GM21360 (cell line): ENCODE measurements around the gene AVL9.
"Not testable (repeated sequence)": the region's sequence is repeated elsewhere in the genome, so short reads cannot be mapped to it uniquely, and the experiment has no call there.

Experiments
- ATAC-seq: cut with Tn5 transposase; IDR thresholded peaks from one replicate; pipeline ENCODE4 v1.9.1; 2021; ENCODE audit warnings: mild to moderate bottlenecking, moderate library complexity; ENCODE audit not compliant: unreplicated experiment

Gene AVL9

DNA sequence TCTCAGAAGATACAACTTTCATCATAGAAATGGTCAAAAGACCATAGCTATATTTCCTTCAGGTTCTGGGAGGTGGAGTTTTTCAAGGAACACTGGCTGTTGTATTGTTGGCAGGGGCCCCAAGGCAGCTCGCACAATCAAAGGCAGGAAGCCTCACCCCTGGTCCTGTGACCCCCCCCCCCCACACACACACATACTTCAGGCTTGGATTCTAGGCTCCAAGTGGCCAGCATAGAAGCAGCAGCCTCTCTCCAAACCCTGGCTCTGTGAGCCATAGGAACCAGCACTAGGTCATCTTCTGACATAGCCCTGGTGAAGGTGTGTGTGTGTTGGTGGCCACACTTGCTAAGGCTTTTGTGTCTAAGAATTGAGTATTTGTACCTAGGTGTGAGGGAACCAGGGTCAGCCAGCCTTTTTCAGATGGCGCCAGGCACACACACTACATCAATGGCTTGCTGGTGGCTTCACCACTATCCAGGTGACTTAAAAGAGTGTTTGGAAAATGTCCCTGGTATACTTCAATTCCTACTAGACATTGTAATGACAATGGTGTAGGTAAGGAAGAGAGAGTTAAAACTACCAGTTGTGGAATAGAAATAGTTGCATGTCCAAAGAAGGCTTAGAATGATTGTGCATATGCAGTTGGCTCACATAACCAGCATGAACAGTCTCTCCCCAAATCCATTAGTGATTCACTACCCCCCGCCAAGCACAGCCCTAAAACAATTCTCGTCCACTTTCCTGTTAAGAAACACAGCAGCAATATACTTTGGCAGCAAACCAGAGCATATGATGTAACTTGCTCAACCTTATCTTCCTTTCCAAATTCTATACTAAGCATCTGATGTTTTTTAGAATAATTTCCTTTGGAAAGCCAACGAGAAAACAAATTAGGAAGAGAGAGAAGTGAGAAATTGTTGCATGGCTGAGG is 91.3 kb downstream of the AVL9 start:
- ATAC-seq: no peak

DNA sequence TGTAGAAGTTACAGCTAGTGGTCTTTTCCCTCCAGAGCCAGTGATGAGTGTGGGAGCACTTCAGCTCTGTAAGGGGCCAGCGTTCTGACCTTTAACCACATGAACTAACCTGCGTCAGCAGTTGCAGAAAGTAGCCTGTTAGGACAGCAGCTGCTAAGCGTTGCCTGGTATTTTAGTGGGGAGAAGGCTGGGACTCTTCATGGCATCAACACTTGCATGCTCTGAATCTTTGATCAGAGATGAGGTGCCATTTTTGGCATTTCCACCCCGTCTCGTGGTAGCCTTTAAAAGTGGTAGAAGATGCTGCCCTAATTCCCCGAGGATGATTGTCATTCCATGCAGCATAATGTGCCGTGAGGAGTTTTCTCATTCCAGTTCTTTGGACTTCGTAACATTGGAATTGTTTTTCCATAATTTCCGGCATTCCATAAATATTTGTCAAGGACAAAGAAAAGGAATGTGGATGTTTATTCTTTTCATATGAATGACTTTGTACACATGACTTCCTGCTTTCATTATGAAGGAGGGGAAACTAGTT is 92.2 kb downstream of the AVL9 start:
- ATAC-seq: no peak

GRCh38 chr7:32588657-32589056 is 93.4 kb downstream of the AVL9 start:
- ATAC-seq: peak; percentile 47

GRCh38 chr7:32591938-32592337 is 96.6 kb downstream of the AVL9 start:
- ATAC-seq: no peak

- ATAC-seq: no peak
Measured at GRCh38 chr7:32592701-32593100, 97.4 kb downstream of the AVL9 start.

GRCh38 chr7:32594965-32595490 is 99.7 kb downstream of the AVL9 start:
- ATAC-seq: no peak

DNA sequence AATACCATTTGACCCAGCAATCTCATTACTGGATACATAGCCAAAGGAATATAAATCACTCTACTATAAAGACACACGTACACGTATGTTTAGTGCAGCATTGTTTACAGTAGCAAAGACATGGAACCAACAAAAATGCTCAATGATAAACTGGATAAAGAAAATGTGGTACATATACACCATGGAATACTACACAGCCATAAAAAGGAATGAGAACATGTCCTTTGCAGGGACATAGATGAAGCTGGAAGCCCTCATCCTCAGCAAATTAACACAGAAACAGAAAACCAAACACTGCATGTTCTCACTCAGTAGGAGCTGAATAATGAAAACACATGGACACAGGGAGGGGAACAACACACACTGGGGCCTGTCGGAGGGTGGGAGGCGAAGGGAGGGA is 105.9 kb downstream of the AVL9 start:
- not testable (repeated sequence) for ATAC-seq

DNA sequence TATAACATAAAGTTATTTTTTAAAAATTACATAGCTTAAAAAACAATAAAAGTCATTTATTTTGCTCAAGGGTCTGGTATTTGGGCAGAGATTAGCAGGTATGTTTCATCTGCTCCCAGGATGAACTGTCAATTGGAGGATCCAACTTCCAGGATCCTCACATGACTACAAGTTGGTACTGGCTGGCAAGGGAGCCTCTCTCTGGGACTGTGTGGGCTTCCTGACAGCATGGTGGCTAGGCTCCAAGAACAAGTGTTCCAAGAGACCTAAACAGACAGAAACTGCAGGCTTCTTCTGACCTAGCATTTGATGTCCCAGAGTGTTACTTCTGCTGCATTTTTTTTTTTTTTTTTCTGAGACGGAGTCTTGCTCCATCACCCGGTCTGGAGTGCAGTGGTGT is 107.2 kb downstream of the AVL9 start:
- ATAC-seq: no peak

- not testable (repeated sequence) for ATAC-seq
Measured at GRCh38 chr7:32603492-32603891, 108.2 kb downstream of the AVL9 start.

GRCh38 chr7:32604047-32604446 is 108.8 kb downstream of the AVL9 start:
- not testable (repeated sequence) for ATAC-seq

DNA sequence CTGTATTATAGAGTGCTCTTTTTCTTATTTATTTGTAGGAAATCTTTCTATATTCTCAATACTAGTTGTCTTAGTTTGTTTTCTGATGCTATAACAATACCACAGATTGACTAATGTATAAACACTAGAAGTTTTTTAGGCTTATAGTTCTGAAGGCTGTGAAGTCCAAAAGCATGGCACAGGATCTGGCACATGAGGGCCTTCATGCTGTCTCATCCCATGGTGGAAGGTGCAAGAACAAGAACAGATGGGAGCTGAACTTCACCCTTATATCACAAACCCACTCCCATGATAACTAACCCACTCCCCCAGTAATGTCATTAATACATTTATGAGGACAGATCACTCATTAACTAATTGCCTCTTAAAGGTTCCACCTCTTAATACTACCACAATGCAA is 109.7 kb downstream of the AVL9 start:
- ATAC-seq: no peak

GRCh38 chr7:32609463-32609862 is 114.2 kb downstream of the AVL9 start:
- ATAC-seq: no peak

DNA sequence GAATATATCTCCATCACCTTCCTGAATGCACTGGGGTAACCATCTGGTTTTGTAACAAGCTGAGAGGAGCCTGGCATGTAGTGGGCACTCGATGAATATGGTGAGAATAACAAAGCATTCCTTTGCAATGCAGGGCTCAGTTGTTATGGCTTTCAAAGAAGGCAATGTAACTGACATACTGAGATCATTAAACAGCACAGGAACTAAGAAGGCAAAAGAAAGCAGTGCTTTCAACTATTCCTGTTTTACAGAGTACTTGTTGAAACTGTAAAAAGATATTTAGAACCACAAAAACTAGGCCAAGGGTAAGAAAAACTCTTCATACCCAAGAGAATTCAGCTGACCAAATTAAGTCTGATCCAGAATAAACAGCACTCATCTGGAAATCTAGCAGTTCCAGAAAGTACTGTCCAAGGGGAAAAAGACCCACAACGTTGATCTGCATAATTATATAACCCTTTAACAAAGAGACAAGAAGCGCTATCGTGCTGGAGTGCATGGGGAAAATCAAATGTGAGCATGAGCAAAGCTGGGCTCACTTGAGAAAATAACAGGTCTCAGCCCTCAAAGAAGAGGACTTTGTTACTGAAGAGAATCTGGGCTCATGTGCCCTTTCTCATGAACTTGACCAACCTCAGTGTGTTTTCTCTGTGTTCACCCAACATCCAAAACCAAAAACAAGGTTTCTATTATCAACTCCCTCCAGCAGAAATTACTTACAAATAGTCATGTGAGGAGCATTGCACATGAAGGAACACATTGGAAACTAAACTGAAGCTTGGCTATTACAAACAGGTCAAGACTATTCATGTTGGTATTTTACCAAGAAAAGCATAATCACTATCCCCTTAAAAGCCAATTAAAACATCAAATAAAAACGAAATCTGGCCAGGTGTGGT is 116.2 kb downstream of the AVL9 start:
- ATAC-seq: no peak

DNA sequence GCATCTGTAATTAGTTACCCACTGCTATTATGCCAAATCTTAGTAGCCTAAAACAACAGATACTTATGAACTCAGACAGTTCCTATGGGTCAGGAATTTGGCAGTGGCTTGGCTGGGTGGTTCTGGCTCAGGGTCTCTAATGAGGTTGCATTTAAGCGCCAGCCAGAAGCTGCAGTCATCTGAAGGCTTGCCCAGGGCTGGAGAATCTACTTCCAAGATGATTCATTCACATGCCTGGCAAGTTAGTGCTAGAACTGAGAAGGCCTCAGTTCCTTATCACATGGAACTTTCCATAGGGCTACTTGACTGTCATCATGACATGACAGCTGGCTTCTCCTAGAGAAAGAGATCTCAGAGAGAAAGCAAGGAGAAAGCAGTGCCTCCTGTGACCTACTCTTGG is 121.3 kb downstream of the AVL9 start:
- ATAC-seq: no peak

- no peak for ATAC-seq
Measured at GRCh38 chr7:32618470-32618869, 123.2 kb downstream of the AVL9 start.

DNA sequence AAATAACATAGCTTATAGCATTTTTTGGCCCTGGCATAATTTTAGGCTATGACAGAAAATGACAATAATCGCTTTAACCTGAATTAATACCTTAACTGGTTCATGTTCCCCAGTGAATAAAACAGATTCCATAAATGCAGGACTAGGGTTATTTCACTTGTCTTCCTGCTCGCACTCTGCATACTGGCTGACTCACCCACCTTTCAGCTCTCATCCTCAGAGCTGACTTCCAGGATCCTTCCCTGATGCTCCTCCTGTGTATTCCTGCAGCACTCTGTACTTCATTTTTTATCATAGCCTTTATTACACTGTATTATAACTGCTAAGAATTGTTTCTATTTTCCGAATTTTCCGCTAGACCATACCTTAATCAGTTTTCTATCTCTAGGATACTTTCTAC is 123.7 kb downstream of the AVL9 start:
- ATAC-seq: no peak

- ATAC-seq: not testable (repeated sequence)
Measured at GRCh38 chr7:32619416-32619815, 124.1 kb downstream of the AVL9 start.

- no peak for ATAC-seq
Measured at GRCh38 chr7:32631021-32631420, 135.7 kb downstream of the AVL9 start.

DNA sequence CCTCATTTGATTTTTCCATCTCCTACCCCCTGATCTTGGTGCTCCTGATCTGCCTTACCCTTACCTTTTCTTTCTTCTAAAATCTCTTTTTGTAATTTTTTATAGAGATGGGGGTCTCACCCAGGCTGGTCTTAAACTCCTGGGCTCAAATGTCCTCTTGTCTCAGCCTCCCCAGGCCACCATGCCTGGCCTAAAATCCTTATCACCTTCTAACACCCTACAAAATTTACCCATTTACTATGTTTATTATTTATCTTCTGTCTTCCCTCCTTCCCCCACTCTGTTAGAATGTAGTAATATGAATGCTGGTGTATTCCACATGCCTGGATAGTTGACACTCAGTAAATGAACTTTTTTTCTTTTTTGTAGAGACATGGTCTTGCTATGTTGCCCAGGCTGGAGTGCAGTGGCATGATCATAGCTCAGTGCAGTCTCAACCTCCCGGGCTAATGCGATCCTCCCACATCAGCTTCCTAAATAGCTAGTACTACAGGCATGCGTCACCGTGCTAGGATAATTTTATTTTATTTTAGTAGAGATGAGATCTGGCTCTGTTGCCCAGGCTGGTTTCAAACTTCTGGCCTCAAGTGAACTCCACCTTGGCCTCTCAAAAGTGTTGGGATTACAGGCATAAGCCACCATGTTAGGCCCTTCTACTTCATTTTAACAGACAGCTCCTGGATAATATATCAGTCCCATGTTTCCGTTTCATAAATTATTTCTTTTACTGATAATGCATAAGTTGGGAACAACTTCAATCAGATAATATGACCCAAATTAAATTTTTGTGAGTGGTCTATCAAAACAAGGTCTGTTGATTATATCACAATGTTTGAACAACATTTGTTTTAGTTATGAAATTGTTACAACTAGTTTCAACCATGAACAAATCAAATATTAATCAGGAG is 136.6 kb downstream of the AVL9 start:
- not testable (repeated sequence) for ATAC-seq

DNA sequence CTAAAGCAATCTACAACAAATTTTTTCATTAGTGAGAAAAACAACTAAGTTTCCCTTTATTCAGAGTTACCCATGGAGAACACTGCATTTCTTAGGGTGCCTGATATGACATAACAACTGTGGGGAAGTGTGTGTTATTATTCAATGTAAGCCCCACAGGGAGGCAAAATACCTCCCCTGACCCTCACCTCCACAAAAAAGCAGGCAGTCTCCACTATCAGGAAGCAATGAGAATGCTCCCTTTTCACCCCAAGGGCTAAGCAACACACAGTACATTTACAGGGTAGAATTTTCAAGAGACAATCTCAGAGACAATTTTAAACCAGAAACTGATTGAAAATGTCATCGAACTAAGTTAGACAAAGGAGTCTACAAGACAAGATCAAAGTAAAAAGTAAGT is 138.2 kb downstream of the AVL9 start:
- not testable (repeated sequence) for ATAC-seq
